Glomerular visceral epithelial cell (primary cell): ENCODE results near the gene FGFR4.
"Not testable (repeated sequence)": the region's sequence is repeated elsewhere in the genome, so short reads cannot be mapped to it uniquely, and the experiment has no call there.

ENCODE experiments used
- DNase-seq: peaks from one replicate; pipeline ENCODE4 v3.0.0-alpha.2; 2016; ENCODE audit errors: extremely low spot score

Gene FGFR4

DNA sequence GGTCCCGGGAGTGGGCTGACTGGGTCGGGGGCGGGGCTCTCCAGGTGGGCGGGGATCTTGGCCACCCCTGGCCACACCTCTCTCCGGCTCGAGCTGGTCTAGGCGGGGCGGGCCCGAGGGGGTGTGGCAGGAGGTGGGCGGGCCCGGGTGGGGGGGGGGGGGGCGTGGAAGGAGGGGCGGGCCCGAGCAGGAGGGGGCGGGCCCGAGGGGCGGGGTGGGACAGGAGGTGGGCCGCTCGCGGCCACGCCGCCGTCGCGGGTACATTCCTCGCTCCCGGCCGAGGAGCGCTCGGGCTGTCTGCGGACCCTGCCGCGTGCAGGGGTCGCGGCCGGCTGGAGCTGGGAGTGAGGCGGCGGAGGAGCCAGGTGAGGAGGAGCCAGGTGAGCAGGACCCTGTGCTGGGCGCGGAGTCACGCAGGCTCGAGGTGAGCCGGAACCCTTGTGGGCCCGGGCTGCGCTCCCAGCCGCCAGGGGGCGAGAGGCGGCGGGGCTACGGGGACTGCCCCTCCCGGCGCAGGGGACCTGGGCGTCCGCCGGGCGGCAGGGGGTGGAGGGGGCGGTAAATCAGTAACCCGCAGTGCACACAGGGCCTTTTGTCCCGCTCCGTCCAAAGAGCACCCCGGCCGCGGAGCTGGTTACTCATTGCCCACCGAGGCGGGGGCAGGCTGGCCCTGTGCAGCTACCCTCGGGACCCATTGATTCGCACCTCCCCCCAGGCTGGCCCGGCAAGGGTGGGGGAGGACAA lies at the start of gene FGFR4:
TSS of gene FGFR4 (plus strand) at position 262 of the 744 bp plus-strand sequence. CDS start 2,688 bp downstream, outside the sequence.
- peak; percentile 93 for DNase-seq

DNA sequence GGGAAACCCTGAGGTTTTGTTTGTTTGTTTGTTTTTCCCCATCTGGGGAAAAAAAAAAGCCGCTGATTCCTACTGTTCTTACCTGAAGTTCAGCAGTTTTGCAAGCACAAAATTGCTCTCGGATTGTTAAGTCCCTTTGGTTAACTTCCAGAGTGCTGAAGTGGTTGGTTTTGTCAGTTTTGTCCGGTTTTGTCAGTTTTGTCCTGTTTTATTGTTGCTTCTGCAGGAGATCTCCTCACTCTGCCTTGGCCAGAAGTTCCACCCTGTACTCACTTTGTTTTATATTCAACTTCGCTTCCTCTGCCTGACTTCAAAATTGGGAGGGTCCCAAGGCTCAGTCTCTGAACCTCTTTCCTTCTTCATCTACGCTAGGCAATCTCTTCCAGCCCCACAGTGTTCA lies 49.8 kb upstream of the FGFR4 start:
- DNase-seq, result no peak

DNA sequence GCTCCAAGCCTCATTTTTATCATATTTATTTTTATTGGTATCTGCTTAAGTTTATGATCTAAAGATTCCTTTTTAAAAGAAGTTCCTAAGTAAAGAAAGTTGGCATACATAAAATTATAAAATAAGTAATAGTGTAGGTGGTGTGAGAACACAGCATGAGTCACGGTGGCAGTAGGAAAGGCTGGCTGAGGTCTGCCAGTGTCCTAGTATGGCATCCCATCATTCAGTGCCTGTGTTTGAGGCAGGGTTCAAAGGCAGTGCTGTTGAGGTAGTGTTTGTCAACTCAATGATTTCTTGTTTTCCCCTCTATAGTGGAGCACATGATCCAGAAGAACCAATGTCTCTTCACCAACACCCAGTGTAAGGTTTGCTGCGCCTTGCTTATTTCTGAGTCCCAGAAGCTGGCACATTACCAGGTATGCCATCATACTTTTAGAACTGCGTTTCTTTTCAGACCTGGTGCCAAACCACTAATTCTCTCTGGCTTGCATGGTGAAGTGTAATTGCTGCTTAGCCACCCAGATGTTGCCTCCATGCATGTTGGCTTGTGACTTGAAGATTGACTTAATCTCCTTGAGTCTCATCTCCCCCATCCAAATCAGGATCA lies 45.8 kb upstream of the FGFR4 start:
- peak; percentile 84 for DNase-seq

DNA sequence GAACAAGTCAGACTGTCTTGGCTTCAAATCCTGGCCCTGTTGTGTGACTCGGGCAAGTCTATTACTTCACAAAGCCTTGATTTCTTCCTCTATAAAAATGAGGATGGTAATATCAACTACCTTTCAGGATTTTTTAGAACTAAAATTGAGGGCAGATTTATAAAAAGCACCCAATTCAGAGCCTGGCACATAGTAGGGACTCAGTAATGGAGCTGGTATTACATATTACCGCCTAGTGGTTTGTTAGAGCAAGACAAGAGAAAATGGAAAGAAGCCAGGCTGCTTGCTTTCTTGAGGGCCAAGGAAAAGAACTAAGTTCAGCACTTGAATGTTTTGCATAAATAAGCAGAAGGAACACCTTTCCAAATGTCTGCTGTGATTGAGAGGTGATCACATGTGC lies 44.8 kb upstream of the FGFR4 start:
- DNase-seq, result no peak

DNA sequence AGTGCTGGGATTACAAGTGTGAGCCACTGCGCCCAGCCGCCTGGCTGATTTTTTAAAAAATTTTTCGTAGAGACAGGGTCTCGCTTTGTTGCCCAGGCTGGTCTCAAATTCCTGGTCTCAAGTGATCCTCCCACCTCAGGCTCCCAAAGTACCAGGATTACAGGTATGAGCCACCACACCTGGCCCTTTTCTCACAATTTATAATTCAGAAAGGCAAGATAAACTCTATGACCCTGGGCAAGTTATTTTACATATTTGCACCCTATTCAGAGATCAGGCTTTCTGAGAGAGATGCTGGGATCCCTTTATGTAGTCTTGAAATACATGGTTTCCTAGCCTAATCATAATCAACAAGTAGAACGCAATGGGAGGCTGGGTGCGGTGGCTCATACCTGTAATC lies 43.6 kb upstream of the FGFR4 start:
- no peak for DNase-seq

DNA sequence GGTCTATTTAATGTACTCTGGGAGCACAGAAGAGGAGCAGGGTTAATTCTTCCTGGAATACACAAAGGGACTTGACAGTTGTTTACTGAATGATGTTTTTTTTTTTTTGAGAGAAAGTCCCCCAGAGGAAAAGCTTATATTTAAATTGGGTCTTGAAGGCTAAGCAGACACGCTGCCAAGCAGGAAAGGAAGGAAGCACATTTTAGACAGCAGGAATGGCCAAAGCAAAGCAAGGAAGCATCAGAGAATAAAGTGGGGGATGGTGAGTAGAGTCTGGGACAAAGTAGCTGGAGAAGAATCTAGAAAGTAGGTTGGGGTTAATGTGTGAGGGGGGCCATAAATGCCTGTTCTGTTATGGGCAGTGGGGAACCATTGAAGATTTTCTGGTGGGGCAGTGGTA lies 42.8 kb upstream of the FGFR4 start:
- no peak for DNase-seq

DNA sequence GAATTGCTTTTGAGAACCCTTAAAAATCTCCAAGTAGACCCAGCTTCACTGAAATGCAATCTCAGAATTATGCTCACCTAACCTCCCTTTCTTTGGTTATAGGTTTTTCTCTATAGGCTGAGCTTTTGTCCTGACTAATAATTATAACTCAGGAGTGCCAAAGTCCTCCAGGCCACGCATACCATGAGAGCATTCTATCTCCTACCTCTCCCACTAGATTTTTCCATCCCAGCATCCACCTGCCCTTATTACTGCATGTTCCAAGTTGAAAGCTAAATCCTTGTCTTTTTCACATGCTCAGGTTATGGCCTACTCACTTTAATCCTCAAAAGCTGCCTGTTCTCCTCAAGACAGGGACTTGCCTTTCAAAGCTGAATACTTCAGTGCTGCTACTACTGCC lies 42.1 kb upstream of the FGFR4 start:
- no peak for DNase-seq

DNA sequence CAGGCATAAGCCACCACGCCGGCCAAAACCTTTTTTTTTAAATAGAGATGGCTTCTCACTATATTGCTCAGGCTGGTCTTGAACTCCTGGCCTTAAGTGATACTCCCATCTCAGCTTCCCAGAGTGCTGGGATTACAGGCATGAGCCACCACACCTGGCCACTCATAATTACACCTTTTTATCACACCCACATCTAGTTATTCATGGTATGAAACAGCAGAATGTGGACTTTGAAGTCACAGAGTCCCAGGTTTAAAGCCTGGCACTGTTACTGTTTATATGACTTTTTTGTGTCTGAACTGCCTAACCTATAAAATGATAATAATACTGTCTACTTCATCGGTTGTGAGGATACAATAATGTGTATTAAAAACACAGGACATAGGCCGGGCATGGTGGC lies 41.1 kb upstream of the FGFR4 start:
- no peak for DNase-seq

DNA sequence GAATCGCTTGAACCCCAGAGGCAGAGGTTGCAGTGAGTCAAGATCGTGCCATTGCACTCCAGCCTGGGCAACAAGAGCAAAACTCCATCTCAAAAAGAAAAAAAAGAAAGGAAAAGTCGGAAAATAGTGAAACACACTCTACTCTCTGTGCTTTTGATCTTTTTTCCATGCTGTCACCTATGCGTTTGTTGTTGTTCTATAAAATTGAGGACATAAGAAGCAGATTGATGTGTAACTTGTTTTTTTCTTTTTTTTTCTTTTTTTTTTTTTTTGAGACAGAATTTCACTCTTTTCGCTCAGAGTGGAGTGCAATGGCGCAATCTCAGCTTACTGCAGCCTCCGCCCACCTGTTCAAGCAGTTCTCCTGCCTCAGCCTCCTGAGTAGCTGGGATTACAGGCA lies 38.2 kb upstream of the FGFR4 start:
- DNase-seq, result not testable (repeated sequence)

DNA sequence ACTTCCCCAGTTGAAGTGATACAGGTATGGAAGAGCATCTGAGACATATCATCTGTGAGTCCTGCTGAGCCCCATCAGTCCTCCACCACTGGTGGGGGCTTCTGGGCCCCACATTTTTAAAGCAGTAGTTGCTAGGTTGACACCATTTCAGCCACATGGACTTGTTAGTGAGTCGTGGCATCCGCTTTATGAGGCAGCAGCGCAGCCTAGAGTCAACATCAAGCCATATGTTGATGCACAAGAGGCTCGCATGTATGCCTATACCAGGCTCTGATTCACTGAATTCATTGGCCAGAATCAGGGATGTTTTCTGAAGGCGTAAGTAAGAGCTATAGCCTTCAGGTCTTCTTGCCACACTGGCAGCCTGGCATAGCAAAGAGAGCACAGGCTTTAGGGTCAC lies 37.4 kb upstream of the FGFR4 start:
- no peak for DNase-seq

DNA sequence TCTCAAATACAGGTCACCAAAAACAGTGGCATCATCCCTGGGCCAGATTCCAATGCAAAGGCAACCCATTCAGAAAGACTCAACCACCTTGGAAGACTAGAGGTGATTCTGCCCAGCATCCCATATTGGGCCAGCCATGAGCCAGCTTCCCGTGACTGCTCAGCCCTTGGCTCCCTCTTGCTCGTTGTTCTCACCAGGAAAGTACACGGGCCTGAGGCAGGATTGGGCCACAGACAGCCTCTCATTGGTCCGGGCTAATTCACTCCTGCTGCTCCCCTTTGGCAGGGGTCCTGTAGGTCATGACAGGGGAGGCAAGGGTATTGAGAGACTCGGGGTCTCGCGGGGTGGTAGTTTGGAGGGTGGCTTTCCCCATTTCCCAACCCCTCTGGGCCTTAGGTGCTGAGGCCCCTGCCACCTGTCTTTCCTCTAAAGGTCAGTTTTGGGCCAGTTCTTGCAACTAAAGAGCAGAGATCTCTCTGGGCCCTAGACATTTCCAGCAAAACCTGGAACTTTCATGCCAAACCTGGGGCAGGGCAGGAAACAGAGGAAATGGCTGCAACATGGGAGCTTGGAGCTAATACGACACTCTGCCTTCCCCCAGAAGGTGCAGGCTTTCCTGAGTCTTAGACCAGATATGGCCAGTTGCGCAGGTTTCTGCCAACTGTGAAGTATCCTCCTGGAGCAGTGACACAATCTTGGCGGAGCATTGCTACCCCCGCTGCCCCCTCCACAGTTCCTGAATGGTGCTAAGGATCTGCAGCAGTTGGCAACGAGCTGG lies 22.0 kb upstream of the FGFR4 start:
- no peak for DNase-seq

DNA sequence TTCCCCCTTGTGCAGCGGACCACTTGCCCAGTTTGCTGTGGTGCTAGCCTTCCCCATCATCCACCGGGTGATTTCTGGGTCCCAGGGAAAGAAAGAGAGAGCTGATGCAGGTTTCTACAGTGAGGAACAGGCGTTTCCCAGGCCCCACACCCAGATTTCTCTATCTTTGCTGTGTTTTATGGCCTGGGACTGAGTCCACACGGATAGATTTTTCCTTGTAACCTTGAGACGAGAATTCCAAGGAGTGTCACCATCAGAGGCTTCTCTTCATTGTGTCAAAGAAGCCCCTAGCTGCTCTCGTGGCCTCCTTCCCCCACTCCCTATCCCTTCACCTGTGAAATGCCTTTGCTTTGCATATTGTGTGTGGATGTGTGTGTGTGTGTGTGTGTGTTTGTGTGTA lies 21.2 kb upstream of the FGFR4 start:
- no peak for DNase-seq

DNA sequence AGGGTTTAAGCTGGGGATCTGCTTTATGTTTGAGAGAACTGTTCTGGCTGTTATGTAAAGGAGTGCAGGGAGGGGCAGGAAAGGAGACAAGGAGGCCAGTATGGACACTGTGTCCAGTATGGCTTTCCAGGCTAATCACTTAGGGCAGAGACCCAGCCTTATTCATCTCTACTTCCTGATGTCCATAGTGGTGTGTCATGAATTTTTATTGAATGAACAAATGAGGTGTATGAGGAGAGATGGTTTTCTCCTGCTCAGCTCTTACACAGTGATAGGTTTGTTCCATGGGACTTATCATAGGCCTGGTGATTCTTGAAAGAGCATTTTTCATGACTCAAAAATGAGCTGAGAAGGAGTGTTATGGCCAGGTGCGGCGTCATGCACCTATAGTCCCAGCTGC lies 20.5 kb upstream of the FGFR4 start:
- no peak for DNase-seq

DNA sequence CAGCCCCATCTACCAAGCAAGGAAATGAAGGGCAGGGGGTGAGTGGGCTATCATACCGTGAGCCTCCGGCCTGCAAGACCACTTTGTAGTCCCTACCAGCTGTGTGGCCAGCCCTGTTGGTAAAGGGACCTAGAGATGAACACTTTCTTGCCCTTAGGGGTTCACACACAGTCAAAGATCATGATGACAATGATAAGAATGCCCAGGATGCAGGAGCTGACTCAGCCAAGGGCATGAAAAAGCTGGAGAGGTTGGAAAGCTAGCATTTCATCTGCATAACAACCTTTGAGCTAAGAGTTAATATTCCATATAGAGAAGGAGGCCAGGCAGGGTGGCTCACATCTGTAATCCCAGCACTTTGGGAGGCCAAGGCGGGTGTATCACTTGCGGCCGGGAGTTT lies 19.2 kb upstream of the FGFR4 start:
- DNase-seq, result no peak

DNA sequence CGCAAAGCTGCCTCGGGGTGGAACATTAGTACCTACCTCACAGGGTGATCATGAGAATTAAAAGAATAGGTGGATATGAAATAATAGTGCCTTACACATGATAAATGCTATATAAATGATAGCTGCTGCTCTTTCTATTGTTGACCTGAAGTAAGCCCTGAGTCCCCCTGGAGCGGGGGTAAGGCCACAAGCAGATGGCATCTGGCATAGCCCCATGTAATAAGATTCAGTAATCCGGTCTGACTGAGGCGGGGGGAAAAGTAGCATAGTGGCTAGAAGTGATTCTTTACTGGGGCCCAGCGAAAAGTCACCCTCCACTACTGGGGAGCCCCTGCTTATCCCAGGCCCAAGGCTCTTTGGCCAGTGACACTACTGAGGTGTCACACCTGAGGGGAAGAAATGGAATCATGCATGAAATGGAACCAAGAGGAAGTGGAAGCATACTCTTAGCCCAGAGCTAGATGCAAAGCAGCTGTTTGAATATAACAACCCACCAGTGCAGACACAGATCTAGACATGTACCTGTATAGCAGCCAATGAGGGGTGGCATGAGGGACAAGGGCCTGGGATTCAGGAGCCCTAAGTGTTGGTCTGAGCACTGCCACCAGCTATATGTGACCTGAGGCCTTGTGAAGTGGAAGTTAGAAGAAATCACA lies 16.1 kb upstream of the FGFR4 start:
- no peak for DNase-seq

DNA sequence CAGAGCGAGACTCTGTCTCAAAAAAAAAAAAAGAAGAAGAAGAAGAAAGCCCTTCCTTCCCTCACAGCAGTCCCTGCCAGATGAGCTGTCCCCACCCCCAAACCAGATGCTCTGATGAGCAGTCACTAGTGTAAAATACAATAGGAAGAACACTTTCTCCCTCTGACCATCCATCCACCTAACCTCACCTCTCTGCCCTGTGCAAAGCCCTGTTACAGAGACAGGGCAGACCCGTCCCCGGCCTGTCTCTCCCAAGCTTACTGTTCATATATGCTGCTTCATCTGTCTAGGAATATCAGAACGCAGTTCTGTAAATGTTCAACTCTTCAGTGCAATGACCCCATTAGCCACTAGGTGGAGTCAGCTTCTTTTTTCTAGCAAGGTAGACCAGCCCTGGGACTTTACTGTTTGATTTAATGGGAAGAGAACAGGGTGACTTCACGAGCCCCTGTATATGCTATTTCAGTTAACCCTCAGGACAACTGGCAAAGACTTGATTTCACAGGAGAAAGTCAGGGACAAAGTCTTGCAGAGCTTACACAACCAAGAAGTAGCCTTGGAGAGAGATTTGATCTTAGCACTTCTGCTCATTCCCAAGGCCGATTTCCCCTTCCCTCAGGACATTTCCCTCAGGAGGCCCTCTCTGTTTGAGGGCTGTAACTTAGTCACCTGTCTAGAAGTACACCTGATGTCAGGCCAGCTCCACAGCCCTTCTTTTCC lies 14.9 kb upstream of the FGFR4 start:
- peak; percentile 89 for DNase-seq

DNA sequence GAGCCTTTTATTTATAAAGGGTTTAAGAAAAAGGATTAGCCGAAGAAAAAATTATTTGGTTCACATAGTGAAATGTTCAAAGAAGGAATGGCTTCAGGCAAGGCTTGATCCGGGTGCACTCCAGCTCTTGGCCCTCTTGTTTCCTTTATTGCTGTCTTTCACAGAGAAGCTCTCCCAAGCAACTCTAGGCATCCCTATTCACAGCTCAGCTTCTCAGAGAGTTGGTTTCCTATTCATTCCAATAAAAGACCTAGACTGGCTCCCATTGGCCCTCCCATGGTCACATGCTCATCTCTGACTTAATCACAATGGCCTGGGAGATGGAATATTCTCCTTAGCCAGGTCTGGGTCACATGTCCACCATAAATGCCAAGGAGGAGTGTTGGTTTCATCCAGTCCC lies 9.4 kb upstream of the FGFR4 start:
- no peak for DNase-seq

DNA sequence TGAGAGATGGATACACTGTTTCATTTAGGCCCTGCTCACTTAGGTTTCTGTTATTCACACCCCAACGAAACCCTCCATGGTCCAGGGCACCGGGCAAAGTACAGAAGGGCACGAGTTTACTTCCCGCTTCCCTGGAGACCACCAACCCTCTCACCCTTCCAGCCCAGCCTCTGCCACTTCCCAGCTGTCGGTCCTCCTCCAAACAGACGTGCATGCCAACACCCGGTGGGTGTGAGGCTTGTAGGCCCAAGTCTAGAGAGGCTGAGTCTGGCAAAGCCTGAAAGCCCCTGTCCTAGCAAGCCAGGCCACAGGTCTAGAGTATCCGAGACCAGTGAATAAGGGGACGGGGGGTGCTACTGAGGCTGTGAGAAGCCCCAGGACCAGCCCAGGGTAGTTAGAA lies 7.1 kb upstream of the FGFR4 start:
- DNase-seq, result no peak

DNA sequence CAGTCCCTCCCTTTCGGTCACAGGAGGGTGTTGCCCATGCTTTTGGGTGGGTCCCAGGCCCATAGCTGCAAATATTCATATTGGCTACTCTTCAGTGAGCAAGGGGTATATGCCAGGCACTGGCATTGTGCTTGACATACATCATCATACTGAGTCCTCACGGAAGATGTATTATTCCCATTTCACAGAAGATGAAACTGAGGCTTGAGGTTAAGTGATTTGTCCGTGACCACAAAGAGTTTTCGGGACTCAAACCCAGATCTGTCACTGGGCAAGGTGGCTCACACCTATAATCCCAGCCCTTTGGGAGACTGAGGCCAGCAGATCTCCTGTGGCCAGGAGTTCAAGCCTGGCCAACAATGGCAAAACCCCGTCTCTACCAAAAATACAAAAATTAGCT lies 6.5 kb upstream of the FGFR4 start:
- no peak for DNase-seq

DNA sequence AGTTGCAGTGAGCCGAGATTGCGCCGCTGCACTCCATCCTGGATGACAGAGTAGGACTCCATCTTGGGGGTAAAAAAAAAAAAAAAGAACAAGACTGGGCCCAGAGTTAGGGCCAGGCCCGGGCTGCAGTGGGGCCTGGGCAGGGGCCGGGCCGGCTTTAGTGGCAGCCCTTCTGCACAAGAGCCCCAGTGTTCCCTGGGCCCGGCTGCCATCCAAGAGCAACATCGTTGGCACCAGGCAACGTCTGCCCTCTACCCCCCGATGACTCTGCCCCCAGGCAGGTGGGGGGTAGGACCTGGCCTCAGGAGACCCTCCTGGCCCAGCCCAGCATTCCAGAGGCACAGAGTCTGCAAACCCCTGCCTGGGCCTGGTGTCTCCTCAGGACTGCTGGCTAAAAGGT lies 4.9 kb upstream of the FGFR4 start:
- no peak for DNase-seq

DNA sequence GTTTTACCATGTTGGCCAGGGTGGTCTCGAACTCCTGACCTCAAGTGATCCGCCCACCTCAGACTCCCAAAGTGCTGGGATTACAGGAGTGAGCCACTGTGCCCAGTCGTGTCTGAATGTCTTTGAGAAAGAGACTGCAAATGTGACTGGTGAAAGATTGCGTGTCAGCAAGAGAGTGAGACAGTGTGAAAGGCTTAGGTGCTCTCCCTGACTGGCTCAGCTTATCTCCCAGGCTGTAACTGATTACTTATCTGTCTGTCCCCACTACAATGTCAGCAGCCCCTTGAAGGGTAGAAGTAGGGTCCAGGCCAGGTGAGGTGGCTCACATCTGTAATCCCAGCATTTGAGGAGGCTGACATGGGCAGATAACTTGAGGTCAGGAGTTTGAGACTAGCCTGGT lies 3.4 kb upstream of the FGFR4 start:
- no peak for DNase-seq

DNA sequence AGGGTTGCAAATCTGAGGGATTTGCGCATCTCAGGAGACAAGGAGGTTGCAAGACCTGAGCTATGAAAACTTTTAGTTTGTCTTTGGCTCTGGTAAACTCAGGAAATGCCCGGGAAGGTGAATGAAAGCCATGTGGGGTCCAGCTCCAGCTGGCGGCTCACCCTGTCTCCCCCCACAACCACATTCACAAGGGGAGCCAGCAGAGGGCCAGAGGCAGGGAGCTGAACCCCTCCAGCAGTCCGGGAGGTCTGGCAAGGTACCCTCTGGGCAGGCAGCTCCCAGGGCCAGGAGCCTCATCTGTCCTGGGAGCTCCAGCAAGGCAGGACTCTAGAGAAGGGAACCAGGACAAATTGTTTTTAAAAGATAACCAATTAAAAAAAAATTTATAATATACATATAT lies 2.5 kb upstream of the FGFR4 start:
- no peak for DNase-seq
